Kidney (tissue), 22 donors: Measurements from ENCODE around the gene PIGL. TPM values are rescaled to one million over a fixed set of nuclear protein-coding genes. Genes with fewer than 3 reads are reported as not detected.
A peak's percentile ranks its signal among the peaks of the same experiment; 100 is the strongest.

Source experiments
- DNase-seq, 5 donors: peaks; one replicate each; pipeline ENCODE4 v3.0.0-alpha.2; 2013 to 2020
- FAIRE-seq: peaks from 2 replicates; lab custom pipeline; 2012; peaks lifted over from hg19 to GRCh38; lab: Jason Lieb, UNC
- H3K27ac ChIP-seq, 2 donors: one replicate each; pipeline ENCODE4 v1.7.0; 2013; ENCODE audit warnings: low read depth in 2 of 2, low read length in 2 of 2, inconsistent platforms in 1 of 2
- H3K27me3 ChIP-seq: one replicate; pipeline ENCODE4 v1.7.1; 2013; ENCODE audit warnings: low read length, inconsistent platforms; ENCODE audit not compliant: control insufficient read depth, insufficient read depth
- H3K36me3 ChIP-seq, 3 donors: one replicate each; pipeline versions ENCODE4 v1.7.0 to v1.7.1; 2013; ENCODE audit warnings: low read length in 3 of 3, control low read depth in 1 of 3, inconsistent platforms in 1 of 3; ENCODE audit not compliant: insufficient read depth in 3 of 3, control insufficient read depth in 2 of 3
- H3K4me1 ChIP-seq, 3 donors: one replicate each; pipeline versions ENCODE4 v1.7.0 to v1.7.1; 2013; ENCODE audit warnings: low read length in 3 of 3, inconsistent platforms in 1 of 3, low read depth in 1 of 3; ENCODE audit not compliant: control insufficient read depth in 2 of 3, insufficient read depth in 2 of 3
- H3K4me3 ChIP-seq, 3 donors: one replicate each; pipeline versions ENCODE4 v1.7.0 to v1.8.1; 2013; ENCODE audit warnings: low read length in 3 of 3, control low read depth in 1 of 3, inconsistent platforms in 1 of 3
- H3K9ac ChIP-seq, 3 donors: one replicate each; pipeline versions ENCODE4 v1.7.0 to v1.7.1; 2013; ENCODE audit warnings: low read length in 3 of 3, control low read depth in 1 of 3, inconsistent platforms in 1 of 3
- H3K9me3 ChIP-seq, 3 donors: one replicate each; pipeline versions ENCODE4 v1.7.0 to v1.7.1; 2013; ENCODE audit warnings: low read length in 3 of 3, control low read depth in 1 of 3, inconsistent platforms in 1 of 3; ENCODE audit not compliant: control insufficient read depth in 2 of 3, insufficient read depth in 1 of 3
- intact Hi-C: fragments of 100-400 bp; cut with DNase I; formaldehyde crosslinking; loops from one replicate; pipeline ENCODE4 v1.11.1; 2022
- long read RNA-seq, 10 donors: library from polyadenylated mRNA in 1 of 10; unstranded in 1 of 10; transcript quantifications; one replicate each; pipeline ENCODE4 v2.0.0 and lab custom pipeline, GENCODE V29; 2021 to 2026
- polyA plus RNA-seq: library from polyadenylated mRNA; stranded (reverse); fragments of 350-450 nt; fragmentation: Illumina TruSeq; extraction: RNeasy Lipid Tissue Mini Kit (QIAGEN cat#74804); gene quantifications from one replicate; pipeline ENCODE4 v1.2.3, GENCODE V29; 2014; ENCODE audit warnings: low read depth, low replicate concordance; ENCODE audit not compliant: insufficient read depth
- total RNA-seq: library from RNA; stranded (reverse); fragmentation: NEBNext Ultra II Directional; extraction: Animal tissue kit (Norgen Biotek cat#: 25700); gene quantifications from one replicate; pipeline ENCODE4 v1.2.1, GENCODE V29; 2021
- TF ChIP-seq, protein P1 (sequence below): IDR thresholded peaks from 3 replicates; pipeline ENCODE4 v1.5.1; 2012; ENCODE audit warnings: mild to moderate bottlenecking, moderate library complexity, borderline replicate concordance; ENCODE audit not compliant: insufficient read depth; ENCODE audit errors: extremely low read depth
- donor health status: control.
- donor health status: control.
- donor health status: control.
- donor health status: control.
- donor health status: control.
- donor health status: DM: yes; HTN: yes; CAD: no.
- donor health status: Normal renal cell carcinoma (clear cell type).

PIGL gene
- total RNA-seq = 33.5 TPM
- polyA plus RNA-seq = 13.6 TPM
- long read RNA-seq, donor 1, partial matches to known transcripts = 10 of 64 reads
- long read RNA-seq, donor 1, other reads (novel, unspliced or antisense) = 51 of 64 reads
- long read RNA-seq, donor 2, partial matches to known transcripts = 6 of 8 reads
- long read RNA-seq, donor 2, other reads (novel, unspliced or antisense) = 0 of 8 reads
- long read RNA-seq, donor 3, partial matches to known transcripts = 7 of 51 reads
- long read RNA-seq, donor 3, other reads (novel, unspliced or antisense) = 39 of 51 reads
- long read RNA-seq, donor 4, partial matches to known transcripts = 0 of 3 reads
- long read RNA-seq, donor 4, other reads (novel, unspliced or antisense) = 0 of 3 reads
- long read RNA-seq, donor 5 = 0 reads
- long read RNA-seq, donor 6, partial matches to known transcripts = 0 of 6 reads
- long read RNA-seq, donor 6, other reads (novel, unspliced or antisense) = 0 of 6 reads
- long read RNA-seq, donor 7, partial matches to known transcripts = 1 of 11 reads
- long read RNA-seq, donor 7, other reads (novel, unspliced or antisense) = 7 of 11 reads
- long read RNA-seq, donor 8, partial matches to known transcripts = 0 of 1 reads
- long read RNA-seq, donor 8, other reads (novel, unspliced or antisense) = 0 of 1 reads
- long read RNA-seq, donor 9, partial matches to known transcripts = 21 of 22 reads
- long read RNA-seq, donor 9, other reads (novel, unspliced or antisense) = 0 of 22 reads
- long read RNA-seq, donor 10, partial matches to known transcripts = 0 of 4 reads
- long read RNA-seq, donor 10, other reads (novel, unspliced or antisense) = 0 of 4 reads

GRCh38 chr17:16217002-16217635 lies at the start of gene PIGL:
TSS of gene PIGL (plus strand) at chr17:16217210. CDS start at chr17:16217227, 17 bp downstream.
- no peak for FAIRE-seq
- Histone ChIP-seq H3K4me3 (peak within 1 kb of the TSS; percentile 92 to 99 (median 95)), H3K9me3 (no peaks in the 10 kb centered on the region), H3K9ac (peak within 1 kb of the TSS; percentile 90 to 95 (median 94)), H3K4me1 (peaks cover 4 to 7% (median 5%) of the 10 kb centered on the region in 3 donors), H3K27me3 (no peaks in the 10 kb centered on the region), H3K27ac (peak within 1 kb of the TSS; percentile 97 to 98), H3K36me3 (no peaks in the 10 kb centered on the region)
- intact Hi-C loops = no loop called here
- TF ChIP-seq, protein P1, sequence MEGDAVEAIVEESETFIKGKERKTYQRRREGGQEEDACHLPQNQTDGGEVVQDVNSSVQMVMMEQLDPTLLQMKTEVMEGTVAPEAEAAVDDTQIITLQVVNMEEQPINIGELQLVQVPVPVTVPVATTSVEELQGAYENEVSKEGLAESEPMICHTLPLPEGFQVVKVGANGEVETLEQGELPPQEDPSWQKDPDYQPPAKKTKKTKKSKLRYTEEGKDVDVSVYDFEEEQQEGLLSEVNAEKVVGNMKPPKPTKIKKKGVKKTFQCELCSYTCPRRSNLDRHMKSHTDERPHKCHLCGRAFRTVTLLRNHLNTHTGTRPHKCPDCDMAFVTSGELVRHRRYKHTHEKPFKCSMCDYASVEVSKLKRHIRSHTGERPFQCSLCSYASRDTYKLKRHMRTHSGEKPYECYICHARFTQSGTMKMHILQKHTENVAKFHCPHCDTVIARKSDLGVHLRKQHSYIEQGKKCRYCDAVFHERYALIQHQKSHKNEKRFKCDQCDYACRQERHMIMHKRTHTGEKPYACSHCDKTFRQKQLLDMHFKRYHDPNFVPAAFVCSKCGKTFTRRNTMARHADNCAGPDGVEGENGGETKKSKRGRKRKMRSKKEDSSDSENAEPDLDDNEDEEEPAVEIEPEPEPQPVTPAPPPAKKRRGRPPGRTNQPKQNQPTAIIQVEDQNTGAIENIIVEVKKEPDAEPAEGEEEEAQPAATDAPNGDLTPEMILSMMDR = peak; percentile 10
- DNase-seq = peak; percentile 92 to 98 (median 94)

- Histone ChIP-seq H3K27ac (no peak overlapping the region), H3K27me3 (no peaks in the 10 kb centered on the region), H3K4me1 (no peaks in the 10 kb centered on the region), H3K4me3 (no peak overlapping the region), H3K9me3 (no peaks in the 10 kb centered on the region), H3K9ac (no peak overlapping the region), H3K36me3 (peaks cover 0 to 13% (median 0%) of the 10 kb centered on the region in 3 donors)
- TF ChIP-seq, protein P1 = no peak
- FAIRE-seq (no peak), DNase-seq (no peak)
- intact Hi-C loops = no loop called here
Observed at GRCh38 chr17:16171613-16172012, 45.4 kb upstream of the PIGL start.

GRCh38 chr17:16178836-16179235 lies 38.2 kb upstream of the PIGL start:
- Histone ChIP-seq H3K9ac (no peak overlapping the region), H3K9me3 (peaks cover 0 to 4% (median 0%) of the 10 kb centered on the region in 3 donors), H3K4me3 (no peak overlapping the region), H3K4me1 (peaks cover 0 to 5% (median 0%) of the 10 kb centered on the region in 3 donors), H3K27me3 (no peaks in the 10 kb centered on the region), H3K27ac (no peak overlapping the region), H3K36me3 (peaks cover 0 to 6% (median 0%) of the 10 kb centered on the region in 3 donors)
- FAIRE-seq (peak; percentile 15), DNase-seq (no peak)
- intact Hi-C loops = no loop called here
- TF ChIP-seq, protein P1 = no peak
